ENCODE measurements around the gene TMEM154. TPM values are rescaled to one million over a fixed set of nuclear protein-coding genes. Genes with fewer than 3 reads are reported as not detected.

Gene TMEM154
- total and polyA plus RNA-seq, 10 donors: 5.0 to 72.3 (median 27.4) TPM

DNA sequence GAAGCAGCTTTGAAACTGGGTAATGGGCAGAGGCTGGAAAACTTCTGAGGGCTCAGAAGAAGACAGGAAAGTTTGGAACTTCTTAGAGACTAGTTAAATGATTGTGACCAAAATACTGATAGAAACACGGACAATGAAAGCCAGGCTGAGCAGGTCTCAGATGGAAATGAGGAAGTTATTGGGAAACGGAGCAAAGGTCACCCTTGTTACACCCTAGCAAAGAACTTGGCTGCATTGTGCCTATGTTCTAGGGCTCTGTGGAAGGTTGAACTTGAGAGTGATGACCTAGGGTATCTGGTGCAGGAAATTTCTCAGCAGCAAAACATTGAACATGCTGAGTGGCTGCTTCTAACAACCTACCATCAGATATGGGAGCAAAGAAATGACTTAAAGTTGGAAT, 93.1 kb downstream of the TMEM154 start:
- Histone ChIP-seq H3K27ac (peak overlapping the region in 1 of 8 donors; percentile 76), H3K36me3 (no peaks in the 10 kb centered on the region), H3K4me3 (no peak overlapping the region), H3K9me3 (peaks cover 0 to 9% (median 0%) of the 10 kb centered on the region in 8 donors), H3K27me3 (replicated peaks in 1 of 7) (peaks cover 0 to 7% (median 0%) of the 10 kb centered on the region in 7 donors), H3K4me1 (peaks cover 0 to 18% (median 4%) of the 10 kb centered on the region in 6 donors)
- no peak for DNase-seq
- intact Hi-C loops (cut with DNase I; ENCODE audit: low total_unique reads): no loop called here
- TF ChIP-seq POLR2A (IDR thresholded peaks at IDR 0.05) (no peak), POLR2AphosphoS5 (IDR thresholded peaks at IDR 0.05) (no peak)
- TF ChIP-seq, protein P1, sequence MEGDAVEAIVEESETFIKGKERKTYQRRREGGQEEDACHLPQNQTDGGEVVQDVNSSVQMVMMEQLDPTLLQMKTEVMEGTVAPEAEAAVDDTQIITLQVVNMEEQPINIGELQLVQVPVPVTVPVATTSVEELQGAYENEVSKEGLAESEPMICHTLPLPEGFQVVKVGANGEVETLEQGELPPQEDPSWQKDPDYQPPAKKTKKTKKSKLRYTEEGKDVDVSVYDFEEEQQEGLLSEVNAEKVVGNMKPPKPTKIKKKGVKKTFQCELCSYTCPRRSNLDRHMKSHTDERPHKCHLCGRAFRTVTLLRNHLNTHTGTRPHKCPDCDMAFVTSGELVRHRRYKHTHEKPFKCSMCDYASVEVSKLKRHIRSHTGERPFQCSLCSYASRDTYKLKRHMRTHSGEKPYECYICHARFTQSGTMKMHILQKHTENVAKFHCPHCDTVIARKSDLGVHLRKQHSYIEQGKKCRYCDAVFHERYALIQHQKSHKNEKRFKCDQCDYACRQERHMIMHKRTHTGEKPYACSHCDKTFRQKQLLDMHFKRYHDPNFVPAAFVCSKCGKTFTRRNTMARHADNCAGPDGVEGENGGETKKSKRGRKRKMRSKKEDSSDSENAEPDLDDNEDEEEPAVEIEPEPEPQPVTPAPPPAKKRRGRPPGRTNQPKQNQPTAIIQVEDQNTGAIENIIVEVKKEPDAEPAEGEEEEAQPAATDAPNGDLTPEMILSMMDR (IDR thresholded peaks at IDR 0.05 in 8 of 11, conservative IDR thresholded peaks at IDR 0.05 in 3 of 11): no peak
- 53 to 88% (median 70%) methylated on average over 2 of the region's 2 CpGs for WGBS, 5 donors

DNA sequence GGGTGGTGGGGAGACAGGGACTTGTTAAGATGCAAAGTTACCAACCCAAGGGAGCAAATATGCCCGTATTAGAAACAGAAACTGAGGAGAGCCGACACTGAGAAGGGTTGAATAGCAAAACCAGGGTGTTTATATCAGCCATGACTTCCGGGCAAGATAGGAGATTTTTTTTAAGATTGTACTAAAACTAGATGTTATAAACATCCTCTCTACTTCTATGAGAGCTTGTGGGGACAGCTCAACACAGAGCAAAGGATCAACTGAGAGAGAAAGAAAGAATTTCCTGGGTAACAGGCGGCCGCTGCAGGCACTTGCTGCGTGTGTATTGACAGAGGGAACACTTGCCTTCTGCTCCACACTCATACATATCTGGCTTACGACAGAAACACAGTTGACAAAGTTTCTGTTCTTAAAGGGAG, 94.8 kb downstream of the TMEM154 start:
- Histone ChIP-seq H3K4me3 (peak overlapping the region in 2 of 8 donors; percentile 3 to 9), H3K27me3 (replicated peaks in 1 of 7) (no peaks in the 10 kb centered on the region), H3K4me1 (peaks cover 0 to 10% (median 0%) of the 10 kb centered on the region in 6 donors), H3K27ac (peak overlapping the region; percentile 1 to 76 (median 56)), H3K9me3 (peaks cover 0 to 9% (median 0%) of the 10 kb centered on the region in 8 donors), H3K36me3 (no peaks in the 10 kb centered on the region)
- no peak for DNase-seq
- intact Hi-C loops (cut with DNase I; ENCODE audit: low total_unique reads): no loop called here
- no peak for TF ChIP-seq POLR2A (IDR thresholded peaks at IDR 0.05)
- TF ChIP-seq POLR2AphosphoS5 (IDR thresholded peaks at IDR 0.05): no peak
- TF ChIP-seq, protein P1 (IDR thresholded peaks at IDR 0.05 in 8 of 11, conservative IDR thresholded peaks at IDR 0.05 in 3 of 11): no peak
- WGBS, 5 donors: 67 to 83% (median 77%) methylated on average over 7 of the region's 7 CpGs

DNA sequence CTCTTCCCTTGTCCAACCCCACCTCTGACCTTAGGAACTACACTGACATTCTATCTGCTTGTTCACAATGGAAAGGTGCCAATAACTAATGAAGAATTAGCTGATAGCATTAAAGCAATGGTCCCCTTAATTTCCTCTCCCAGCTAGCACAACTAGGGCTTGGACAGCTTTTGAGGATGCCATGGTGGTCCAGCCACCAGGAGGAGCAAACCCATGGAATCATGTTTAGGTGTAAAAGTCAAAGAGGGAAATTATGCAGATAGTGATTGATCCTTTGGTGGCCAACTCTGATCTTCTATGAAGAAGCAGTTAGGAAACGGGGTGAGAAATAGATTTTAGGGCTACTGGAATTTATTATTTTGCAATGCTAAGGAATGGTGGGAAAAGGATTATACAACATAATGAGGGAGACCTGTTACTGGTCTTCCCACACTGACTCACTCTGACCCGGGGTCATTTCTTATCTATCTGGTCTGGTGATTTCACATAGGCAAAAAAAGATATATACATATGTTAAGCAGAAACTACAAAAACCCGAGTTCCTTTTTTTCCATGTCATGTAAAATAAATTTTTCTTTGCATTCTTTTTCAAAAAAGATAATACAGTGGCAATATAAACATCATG, 98.1 kb downstream of the TMEM154 start:
- H3K36me3 ChIP-seq: no peaks in the 10 kb centered on the region
- 82 to 91% (median 86%) methylated on average over 3 of the region's 3 CpGs for WGBS, 5 donors
- intact Hi-C loops (cut with DNase I; ENCODE audit: low total_unique reads): no loop called here

DNA sequence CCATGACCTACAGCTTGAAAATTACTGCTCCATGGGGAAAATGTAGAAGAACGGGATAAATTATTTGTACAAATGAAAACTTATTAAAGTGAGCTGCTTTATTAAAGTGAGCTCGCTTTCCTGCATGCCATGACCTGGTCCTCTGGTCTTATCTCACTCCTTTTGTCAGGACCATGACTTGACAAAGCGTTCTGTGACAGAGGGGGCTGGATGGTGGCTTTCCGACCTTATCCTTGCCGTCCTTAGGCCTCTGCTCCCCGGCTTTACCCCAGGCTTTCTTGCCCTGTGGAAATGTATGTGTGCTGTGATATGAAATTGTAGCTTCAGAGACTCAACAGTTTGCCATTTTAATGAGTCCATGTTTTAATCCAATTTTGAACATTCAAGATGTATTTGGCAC, 99.9 kb downstream of the TMEM154 start:
- no peak for DNase-seq
- H3K36me3 ChIP-seq: no peaks in the 10 kb centered on the region
- peaks cover 0 to 9% (median 0%) of the 10 kb centered on the region in 6 donors for H3K4me1 ChIP-seq
- TF ChIP-seq POLR2A (IDR thresholded peaks at IDR 0.05) (no peak), POLR2AphosphoS5 (IDR thresholded peaks at IDR 0.05) (no peak)
- TF ChIP-seq, protein P1 (IDR thresholded peaks at IDR 0.05 in 8 of 11, conservative IDR thresholded peaks at IDR 0.05 in 3 of 11): no peak
- H3K4me3 ChIP-seq: no peak overlapping the region
- intact Hi-C loops (cut with DNase I; ENCODE audit: low total_unique reads): no loop called here
- no peaks in the 10 kb centered on the region for H3K9me3 ChIP-seq
- no peaks in the 10 kb centered on the region for H3K27me3 ChIP-seq (replicated peaks in 1 of 7)
- no peak overlapping the region for H3K27ac ChIP-seq
- 90 to 98% (median 94%) methylated on average over 6 of the region's 6 CpGs for WGBS, 5 donors

More for the DNA sequence above, 98.1 kb downstream of the TMEM154 start:
- no peak overlapping the region for H3K27ac ChIP-seq
- TF ChIP-seq POLR2A (IDR thresholded peaks at IDR 0.05): no peak
- no peak for TF ChIP-seq POLR2AphosphoS5 (IDR thresholded peaks at IDR 0.05)
- TF ChIP-seq, protein P1 (IDR thresholded peaks at IDR 0.05 in 8 of 11, conservative IDR thresholded peaks at IDR 0.05 in 3 of 11): no peak
- DNase-seq: no peak
- no peaks in the 10 kb centered on the region for H3K27me3 ChIP-seq (replicated peaks in 1 of 7)
- peaks cover 0 to under 1% (median 0%) of the 10 kb centered on the region in 8 donors for H3K9me3 ChIP-seq
- H3K4me1 ChIP-seq: peaks cover 0 to 19% (median 2%) of the 10 kb centered on the region in 6 donors
- no peak overlapping the region for H3K4me3 ChIP-seq

Data from spleen (tissue), 11 donors.